ENCODE results near the gene ABCB4.

The ABCB4 gene

GRCh38 chr7:87513735-87514335 is 38.4 kb upstream of the ABCB4 start:
- TF ChIP-seq, protein P1, sequence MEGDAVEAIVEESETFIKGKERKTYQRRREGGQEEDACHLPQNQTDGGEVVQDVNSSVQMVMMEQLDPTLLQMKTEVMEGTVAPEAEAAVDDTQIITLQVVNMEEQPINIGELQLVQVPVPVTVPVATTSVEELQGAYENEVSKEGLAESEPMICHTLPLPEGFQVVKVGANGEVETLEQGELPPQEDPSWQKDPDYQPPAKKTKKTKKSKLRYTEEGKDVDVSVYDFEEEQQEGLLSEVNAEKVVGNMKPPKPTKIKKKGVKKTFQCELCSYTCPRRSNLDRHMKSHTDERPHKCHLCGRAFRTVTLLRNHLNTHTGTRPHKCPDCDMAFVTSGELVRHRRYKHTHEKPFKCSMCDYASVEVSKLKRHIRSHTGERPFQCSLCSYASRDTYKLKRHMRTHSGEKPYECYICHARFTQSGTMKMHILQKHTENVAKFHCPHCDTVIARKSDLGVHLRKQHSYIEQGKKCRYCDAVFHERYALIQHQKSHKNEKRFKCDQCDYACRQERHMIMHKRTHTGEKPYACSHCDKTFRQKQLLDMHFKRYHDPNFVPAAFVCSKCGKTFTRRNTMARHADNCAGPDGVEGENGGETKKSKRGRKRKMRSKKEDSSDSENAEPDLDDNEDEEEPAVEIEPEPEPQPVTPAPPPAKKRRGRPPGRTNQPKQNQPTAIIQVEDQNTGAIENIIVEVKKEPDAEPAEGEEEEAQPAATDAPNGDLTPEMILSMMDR (IDR thresholded peaks at IDR 0.05) = no peak
- no peaks in the 10 kb centered on the region for H3K4me1 ChIP-seq
- H3K36me3 ChIP-seq (ENCODE audit: control insufficient read depth, insufficient read depth, low read length) = no peaks in the 10 kb centered on the region
- H3K79me2 ChIP-seq = no peaks in the 10 kb centered on the region
- no peak overlapping the region for H3K9ac ChIP-seq
- H3K9me3 ChIP-seq (ENCODE audit: control insufficient read depth, low read length) = no peaks in the 10 kb centered on the region
- no peak overlapping the region for H3K27ac ChIP-seq
- no peak overlapping the region for H2AFZ ChIP-seq
- no peak overlapping the region for H3K4me3 ChIP-seq (ENCODE audit: low read depth, low read length)
- H3K4me2 ChIP-seq (ENCODE audit: low read length) = no peak overlapping the region
- no peaks in the 10 kb centered on the region for H3K27me3 ChIP-seq (ENCODE audit: control insufficient read depth, insufficient read depth, low read length)

DNA sequence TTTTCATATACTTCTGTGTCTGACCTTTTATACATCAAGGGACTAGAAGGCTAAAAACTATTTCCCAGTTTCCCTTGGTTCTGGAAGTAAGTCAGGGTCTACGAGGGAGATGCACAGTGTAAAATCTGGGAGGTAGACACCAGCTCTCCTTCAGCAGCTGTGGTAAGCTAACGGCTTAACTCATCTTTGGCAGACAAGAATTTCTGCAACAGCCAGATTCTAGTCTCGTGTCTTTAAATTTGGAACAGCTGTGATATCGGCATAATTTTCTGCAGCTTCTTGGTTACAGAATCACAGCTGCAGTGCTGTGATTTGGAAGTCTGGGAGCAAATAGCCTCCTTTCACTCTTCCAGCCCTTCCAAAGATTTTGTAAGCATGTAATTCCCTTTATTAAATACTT is 37.4 kb upstream of the ABCB4 start:
- H3K9ac ChIP-seq = no peak overlapping the region
- H2AFZ ChIP-seq = no peak overlapping the region
- no peak overlapping the region for H3K4me2 ChIP-seq (ENCODE audit: low read length)
- TF ChIP-seq, protein P1 (IDR thresholded peaks at IDR 0.05) = no peak
- no peaks in the 10 kb centered on the region for H3K27me3 ChIP-seq (ENCODE audit: control insufficient read depth, insufficient read depth, low read length)
- H3K79me2 ChIP-seq = no peaks in the 10 kb centered on the region
- no peak overlapping the region for H3K27ac ChIP-seq
- H3K4me3 ChIP-seq (ENCODE audit: low read depth, low read length) = no peak overlapping the region
- H3K4me1 ChIP-seq = no peaks in the 10 kb centered on the region
- H3K9me3 ChIP-seq (ENCODE audit: control insufficient read depth, low read length) = no peaks in the 10 kb centered on the region
- H3K36me3 ChIP-seq (ENCODE audit: control insufficient read depth, insufficient read depth, low read length) = no peaks in the 10 kb centered on the region

- no peaks in the 10 kb centered on the region for H3K9me3 ChIP-seq (ENCODE audit: control insufficient read depth, low read length)
Observed at GRCh38 chr7:87511510-87511909, 36.0 kb upstream of the ABCB4 start.

GRCh38 chr7:87510411-87510875 is 35.0 kb upstream of the ABCB4 start:
- no peaks in the 10 kb centered on the region for H3K79me2 ChIP-seq
- TF ChIP-seq, protein P1 (IDR thresholded peaks at IDR 0.05) = no peak
- peak overlapping the region; percentile 4 for H3K4me2 ChIP-seq (ENCODE audit: low read length)
- H3K9ac ChIP-seq = no peak overlapping the region
- H3K36me3 ChIP-seq (ENCODE audit: control insufficient read depth, insufficient read depth, low read length) = no peaks in the 10 kb centered on the region
- no peaks in the 10 kb centered on the region for H3K9me3 ChIP-seq (ENCODE audit: control insufficient read depth, low read length)
- peak overlapping the region; percentile 39 for H2AFZ ChIP-seq
- peak overlapping the region; percentile 0 for H3K27ac ChIP-seq
- H3K4me3 ChIP-seq (ENCODE audit: low read depth, low read length) = no peak overlapping the region
- no peaks in the 10 kb centered on the region for H3K4me1 ChIP-seq
- H3K27me3 ChIP-seq (ENCODE audit: control insufficient read depth, insufficient read depth, low read length) = no peaks in the 10 kb centered on the region

More at GRCh38 chr7:87511510-87511909, 36.0 kb upstream of the ABCB4 start:
- Histone ChIP-seq H3K79me2 (no peaks in the 10 kb centered on the region), H2AFZ (peak overlapping the region; percentile 29), H3K4me2 (ENCODE audit: low read length) (no peak overlapping the region), H3K27ac (no peak overlapping the region), H3K4me1 (no peaks in the 10 kb centered on the region), H3K4me3 (ENCODE audit: low read depth, low read length) (no peak overlapping the region), H3K36me3 (ENCODE audit: control insufficient read depth, insufficient read depth, low read length) (no peaks in the 10 kb centered on the region), H3K27me3 (ENCODE audit: control insufficient read depth, insufficient read depth, low read length) (no peaks in the 10 kb centered on the region), H3K9ac (no peak overlapping the region)
- TF ChIP-seq, protein P1 (IDR thresholded peaks at IDR 0.05) = no peak

- no peaks in the 10 kb centered on the region for H3K79me2 ChIP-seq
- no peaks in the 10 kb centered on the region for H3K27me3 ChIP-seq (ENCODE audit: control insufficient read depth, insufficient read depth, low read length)
- no peak overlapping the region for H3K9ac ChIP-seq
- no peak overlapping the region for H3K4me2 ChIP-seq (ENCODE audit: low read length)
- no peak overlapping the region for H2AFZ ChIP-seq
- no peaks in the 10 kb centered on the region for H3K36me3 ChIP-seq (ENCODE audit: control insufficient read depth, insufficient read depth, low read length)
- no peaks in the 10 kb centered on the region for H3K9me3 ChIP-seq (ENCODE audit: control insufficient read depth, low read length)
- TF ChIP-seq, protein P1 (IDR thresholded peaks at IDR 0.05) = no peak
- H3K4me1 ChIP-seq = no peaks in the 10 kb centered on the region
- no peak overlapping the region for H3K4me3 ChIP-seq (ENCODE audit: low read depth, low read length)
- no peak overlapping the region for H3K27ac ChIP-seq
Observed at GRCh38 chr7:87507446-87507845, 32.0 kb upstream of the ABCB4 start.

Measured in parathyroid adenoma (tissue), 2 donors.